Spleen (tissue), 11 donors: ENCODE results near the gene SYCP2. TPM values are rescaled to one million over a fixed set of nuclear protein-coding genes. Genes with fewer than 3 reads are reported as not detected.

ENCODE experiments used
- DNase-seq: peaks from one replicate; pipeline ENCODE4 v3.0.0-alpha.2; 2020
- H3K27ac ChIP-seq, 8 donors: fragments of 200-600 bp; sonication (generic) in 7 of 8; 1 replicate in 4 of 8; 2 replicates in 4 of 8; pipeline versions ENCODE4 v1.5.0 to v1.8.0; 2016 to 2021; ENCODE audit warnings: inconsistent platforms in 4 of 8, mild to moderate bottlenecking in 4 of 8, moderate library complexity in 1 of 8
- H3K27me3 ChIP-seq, 7 donors: fragments of 200-600 bp; sonication (generic) in 6 of 7; replicated peaks in 1 of 7; 1 replicate in 4 of 7; 2 replicates in 3 of 7; pipeline versions ENCODE4 v1.5.0 to v1.8.0; 2016 to 2021; ENCODE audit warnings: inconsistent platforms in 3 of 7, mild to moderate bottlenecking in 1 of 7
- H3K36me3 ChIP-seq, 6 donors: fragments of 200-600 bp; sonication (generic) in 5 of 6; 1 replicate in 4 of 6; 2 replicates in 2 of 6; pipeline versions ENCODE4 v1.5.0 to v1.8.0; 2016 to 2021; ENCODE audit warnings: inconsistent platforms in 2 of 6
- H3K4me1 ChIP-seq, 6 donors: fragments of 200-600 bp; sonication (generic) in 5 of 6; 1 replicate in 3 of 6; 2 replicates in 3 of 6; pipeline versions ENCODE4 v1.5.0 to v1.8.0; 2016 to 2021; ENCODE audit warnings: inconsistent platforms in 3 of 6
- H3K4me3 ChIP-seq, 8 donors: fragments of 200-600 bp; sonication (generic) in 7 of 8; 1 replicate in 4 of 8; 2 replicates in 4 of 8; pipeline versions ENCODE4 v1.5.0 to v1.8.0; 2016 to 2021; ENCODE audit warnings: inconsistent platforms in 4 of 8, mild to moderate bottlenecking in 4 of 8, moderate library complexity in 2 of 8
- H3K9me3 ChIP-seq, 8 donors: fragments of 200-600 bp; sonication (generic) in 7 of 8; 1 replicate in 4 of 8; 2 replicates in 4 of 8; pipeline versions ENCODE4 v1.5.0 to v1.8.0; 2016 to 2021; ENCODE audit warnings: inconsistent platforms in 4 of 8
- POLR2A ChIP-seq, 3 donors: fragments of 450-650 bp; IDR thresholded peaks; one replicate each; pipeline ENCODE4 v1.5.1; 2017; ENCODE audit warnings: antibody characterized with exemption in 3 of 3, mild to moderate bottlenecking in 1 of 3
- POLR2AphosphoS5 ChIP-seq, 3 donors: sonication (generic); formaldehyde crosslinking; IDR thresholded peaks; one replicate each; pipeline ENCODE4 v1.5.1; 2017; ENCODE audit warnings: antibody characterized with exemption in 3 of 3
- WGBS, 5 donors: extraction: QIAGEN DNeasy Blood & Tissue Kit in 3 of 5; methylation state at CpG; one replicate each; pipeline versions ENCODE4 v1.1.5 to v1.1.7; 2013 to 2018; 5-methylcytosine and 5-hydroxymethylcytosine counted together
- intact Hi-C: fragments of 100-400 bp; cut with DNase I; formaldehyde crosslinking; loops from one replicate; pipeline ENCODE4 v1.15.0; 2023; ENCODE audit warnings: low total_unique reads
- polyA plus RNA-seq, 3 donors: library from polyadenylated mRNA; stranded (reverse); fragments of 200-250 nt; gene quantifications; one replicate each; pipeline ENCODE4 v1.2.1, GENCODE V29; 2013
- total RNA-seq, 7 donors: library from RNA; depleted of rRNA in 3 of 7; stranded (reverse); fragments of >200 nt in 3 of 7; fragmentation: NEBNext Ultra II Directional in 4 of 7; extraction: Animal tissue kit (Norgen Biotek cat#: 25700) in 4 of 7; gene quantifications; one replicate each; pipeline versions ENCODE4 v1.1.0 to v1.2.1, GENCODE V29; 2016 to 2021
- TF ChIP-seq, protein P1 (sequence below), 11 experiments: fragments of 200-600 bp in 7 of 11; fragments of 450-650 bp in 4 of 11; sonication (generic) in 4 of 11; IDR thresholded peaks in 8 of 11; conservative IDR thresholded peaks in 3 of 11; 1 replicate in 7 of 11; 2 replicates in 4 of 11; pipeline versions ENCODE4 v1.4.0 to v1.8.0; 2016 to 2021; ENCODE audit warnings: antibody characterized with exemption in 11 of 11, inconsistent platforms in 4 of 11, mild to moderate bottlenecking in 1 of 11
- donor health status: healthy with polysubstance abuse.
- donor health status: DM: no; HTN: no; CAD: no; lungs with moderate emphysema.
- donor health status: DM: no; HTN: no; CAD: no.
- donor health status: Bipolar disorder and iron deficiency.
- donor health status: healthy.
- donor health status: DM: no; HTN: no; CAD: no.
- donor health status: DM: yes; HTN: yes; CAD: no.

The SYCP2 gene
- total and polyA plus RNA-seq, 10 donors: 1.5 to 9.1 (median 4.9) TPM

DNA sequence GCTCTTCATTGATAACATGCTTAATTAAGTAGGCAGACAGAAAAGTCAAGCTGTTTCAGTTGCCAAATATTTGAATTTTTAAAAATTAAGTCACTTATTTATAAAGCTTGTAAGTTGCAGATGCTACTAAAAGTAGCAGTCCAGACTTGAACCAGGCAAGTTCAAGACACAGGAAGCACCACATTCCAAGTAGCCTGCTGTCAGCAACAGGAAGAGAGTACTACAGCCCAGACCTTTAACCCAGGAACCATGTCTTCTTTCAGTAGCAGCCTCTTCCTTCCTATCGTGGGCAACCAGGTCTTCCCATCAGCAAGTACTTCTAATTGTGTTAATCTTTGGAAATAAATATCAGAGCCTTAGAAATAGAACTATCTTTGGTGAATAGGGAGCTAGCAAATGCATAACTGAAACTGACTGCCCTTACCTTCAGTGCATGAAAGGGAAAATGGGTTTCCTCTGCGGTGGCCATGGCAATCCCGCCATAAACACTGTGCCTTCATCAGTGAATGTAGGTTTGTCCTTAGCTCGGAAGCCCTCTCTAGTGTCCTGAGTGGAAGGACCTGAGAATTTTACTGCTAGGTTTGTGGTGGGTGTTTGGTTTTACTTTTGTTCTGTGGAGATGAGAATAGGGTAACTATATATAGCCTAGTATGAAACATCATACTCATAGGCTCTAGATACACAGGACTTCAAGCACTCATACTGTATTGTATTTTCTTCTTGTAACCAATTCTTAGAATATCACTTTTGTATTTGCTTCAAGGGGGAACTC is 95.6 kb downstream of the SYCP2 start:
- Histone ChIP-seq H3K27me3 (peaks cover 0 to 65% (median 0%) of the 10 kb centered on the region in 7 donors), H3K27ac (no peak overlapping the region), H3K4me1 (peaks cover 4 to 33% (median 17%) of the 10 kb centered on the region in 6 donors), H3K36me3 (no peaks in the 10 kb centered on the region), H3K9me3 (no peaks in the 10 kb centered on the region), H3K4me3 (no peak overlapping the region)
- intact Hi-C loops: no loop called here
- TF ChIP-seq, protein P1, sequence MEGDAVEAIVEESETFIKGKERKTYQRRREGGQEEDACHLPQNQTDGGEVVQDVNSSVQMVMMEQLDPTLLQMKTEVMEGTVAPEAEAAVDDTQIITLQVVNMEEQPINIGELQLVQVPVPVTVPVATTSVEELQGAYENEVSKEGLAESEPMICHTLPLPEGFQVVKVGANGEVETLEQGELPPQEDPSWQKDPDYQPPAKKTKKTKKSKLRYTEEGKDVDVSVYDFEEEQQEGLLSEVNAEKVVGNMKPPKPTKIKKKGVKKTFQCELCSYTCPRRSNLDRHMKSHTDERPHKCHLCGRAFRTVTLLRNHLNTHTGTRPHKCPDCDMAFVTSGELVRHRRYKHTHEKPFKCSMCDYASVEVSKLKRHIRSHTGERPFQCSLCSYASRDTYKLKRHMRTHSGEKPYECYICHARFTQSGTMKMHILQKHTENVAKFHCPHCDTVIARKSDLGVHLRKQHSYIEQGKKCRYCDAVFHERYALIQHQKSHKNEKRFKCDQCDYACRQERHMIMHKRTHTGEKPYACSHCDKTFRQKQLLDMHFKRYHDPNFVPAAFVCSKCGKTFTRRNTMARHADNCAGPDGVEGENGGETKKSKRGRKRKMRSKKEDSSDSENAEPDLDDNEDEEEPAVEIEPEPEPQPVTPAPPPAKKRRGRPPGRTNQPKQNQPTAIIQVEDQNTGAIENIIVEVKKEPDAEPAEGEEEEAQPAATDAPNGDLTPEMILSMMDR (IDR thresholded peaks at IDR 0.05 in 8 of 11, conservative IDR thresholded peaks at IDR 0.05 in 3 of 11): no peak
- TF ChIP-seq POLR2AphosphoS5 (IDR thresholded peaks at IDR 0.05) (no peak), POLR2A (IDR thresholded peaks at IDR 0.05) (no peak)
- 58 to 66% (median 65%) methylated on average over 4 of the region's 4 CpGs for WGBS, 5 donors
- no peak for DNase-seq

GRCh38 chr20:59836767-59837166 is 96.7 kb downstream of the SYCP2 start:
- Histone ChIP-seq H3K27me3 (peaks cover 0 to 70% (median 0%) of the 10 kb centered on the region in 7 donors), H3K27ac (no peak overlapping the region), H3K4me1 (peaks cover 4 to 33% (median 17%) of the 10 kb centered on the region in 6 donors), H3K36me3 (no peaks in the 10 kb centered on the region), H3K4me3 (no peak overlapping the region), H3K9me3 (no peaks in the 10 kb centered on the region)
- no peak for DNase-seq
- TF ChIP-seq, protein P1 (IDR thresholded peaks at IDR 0.05 in 8 of 11, conservative IDR thresholded peaks at IDR 0.05 in 3 of 11): no peak
- TF ChIP-seq POLR2AphosphoS5 (IDR thresholded peaks at IDR 0.05) (no peak), POLR2A (IDR thresholded peaks at IDR 0.05) (no peak)
- intact Hi-C loops: no loop called here
- WGBS, 5 donors: 54 to 68% (median 55%) methylated on average over 6 of the region's 6 CpGs

DNA sequence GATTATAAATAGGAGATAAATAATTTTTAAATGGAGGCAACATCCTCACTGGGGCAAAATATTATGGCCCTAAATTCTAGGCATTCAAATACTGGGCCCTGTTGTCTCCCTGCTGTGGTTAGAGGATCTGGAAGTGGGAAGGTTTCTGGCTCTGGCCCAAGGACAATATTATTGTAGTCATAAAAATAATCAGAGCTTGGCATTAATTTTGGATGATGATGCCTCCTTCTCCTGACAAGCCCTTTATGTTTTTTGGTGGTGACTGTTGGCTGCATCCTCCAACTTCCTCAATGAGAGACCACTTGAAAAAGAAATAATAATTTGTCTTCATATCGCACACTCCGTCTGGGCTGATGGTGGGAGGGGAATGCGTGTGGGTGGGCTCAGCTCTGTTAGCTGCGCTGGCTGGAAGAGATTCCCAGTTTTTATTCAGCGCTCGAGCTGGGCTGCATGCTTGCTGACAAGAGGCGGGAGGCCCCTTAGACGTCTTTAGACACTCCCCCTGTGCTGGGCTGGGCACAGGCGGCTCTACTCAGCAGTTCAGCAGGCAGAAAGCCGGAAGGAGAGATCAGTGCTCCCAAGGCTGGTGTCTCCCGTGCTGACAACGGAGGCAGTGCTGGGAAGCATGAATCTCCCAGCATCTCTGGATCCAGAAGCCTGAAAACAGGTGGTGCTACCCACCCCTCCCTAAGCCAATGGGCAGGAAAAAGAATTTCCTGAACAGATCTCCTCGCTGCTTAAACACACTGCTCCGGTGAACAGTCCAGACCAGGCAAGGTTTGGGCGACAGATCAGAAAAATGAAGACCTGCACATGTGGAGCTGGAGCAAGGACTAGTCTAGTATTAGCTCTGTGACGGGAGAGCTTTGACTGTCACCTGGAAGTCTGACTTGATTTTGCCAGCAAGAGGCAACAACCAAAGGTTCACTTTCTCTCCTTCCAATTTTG is 97.7 kb downstream of the SYCP2 start:
- TF ChIP-seq POLR2A (IDR thresholded peaks at IDR 0.05) (no peak), POLR2AphosphoS5 (IDR thresholded peaks at IDR 0.05) (peak; percentile 15 to 57 (median 21))
- TF ChIP-seq, protein P1 (IDR thresholded peaks at IDR 0.05 in 8 of 11, conservative IDR thresholded peaks at IDR 0.05 in 3 of 11): no peak
- peak; percentile 72 for DNase-seq
- H3K27me3 ChIP-seq: peaks cover 0 to 80% (median 0%) of the 10 kb centered on the region in 7 donors
- intact Hi-C loops: no loop called here
- no peaks in the 10 kb centered on the region for H3K9me3 ChIP-seq
- no peaks in the 10 kb centered on the region for H3K36me3 ChIP-seq
- 8 to 14% (median 11%) methylated on average over 14 to 16 of the region's 16 CpGs for WGBS, 5 donors
- peak overlapping the region in 1 of 8 donors; percentile 13 for H3K4me3 ChIP-seq
- peaks cover 4 to 33% (median 17%) of the 10 kb centered on the region in 6 donors for H3K4me1 ChIP-seq
- H3K27ac ChIP-seq: peak overlapping the region in 4 of 8 donors; percentile 20 to 34 (median 26)
